ENCODE results near the gene ATP8A1.
A peak's percentile ranks its signal among the peaks of the same experiment; 100 is the strongest.
"Not testable (repeated sequence)": the region's sequence is repeated elsewhere in the genome, so short reads cannot be mapped to it uniquely, and the experiment has no call there.

Gene ATP8A1

DNA sequence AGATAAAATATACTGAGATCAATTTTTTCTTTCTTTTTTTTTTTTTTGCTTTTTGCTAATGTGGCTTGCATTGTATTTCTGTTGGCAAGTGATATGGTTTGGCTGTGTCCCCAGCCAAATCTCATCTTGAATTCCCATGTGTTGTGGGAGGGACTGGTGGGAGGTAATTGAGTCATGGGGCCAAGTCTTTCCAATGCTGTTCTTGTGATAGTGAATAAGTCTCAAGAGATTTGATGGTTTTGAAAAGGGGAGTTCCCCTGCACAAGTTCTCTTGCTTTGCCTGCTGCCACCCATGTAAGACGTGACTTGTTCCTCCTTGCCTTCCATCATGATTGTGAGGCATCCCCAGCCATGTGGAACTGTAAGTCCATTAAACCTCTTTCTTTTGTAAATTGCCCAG is 195.7 kb downstream of the ATP8A1 start:
- DNase-seq: not testable (repeated sequence)

DNA sequence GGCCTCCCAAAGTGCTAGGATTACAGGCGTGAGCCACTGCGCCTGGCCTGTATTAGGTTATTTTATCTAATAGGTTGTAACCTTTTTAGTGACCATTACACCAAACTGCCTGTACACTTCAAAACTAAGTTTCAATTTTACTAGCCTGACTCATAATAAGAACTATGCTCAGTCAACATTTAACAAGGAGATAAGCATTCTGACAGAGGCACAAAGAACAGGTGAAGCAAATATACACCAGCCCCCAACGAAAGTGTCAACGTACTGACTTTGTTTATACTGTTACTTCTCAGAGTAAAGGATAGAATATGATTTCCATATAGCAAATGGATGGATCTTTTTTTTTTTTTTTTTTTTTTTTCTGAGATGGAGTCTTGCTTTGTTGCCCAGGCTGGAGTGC is 196.9 kb downstream of the ATP8A1 start:
- no peak for DNase-seq

DNA sequence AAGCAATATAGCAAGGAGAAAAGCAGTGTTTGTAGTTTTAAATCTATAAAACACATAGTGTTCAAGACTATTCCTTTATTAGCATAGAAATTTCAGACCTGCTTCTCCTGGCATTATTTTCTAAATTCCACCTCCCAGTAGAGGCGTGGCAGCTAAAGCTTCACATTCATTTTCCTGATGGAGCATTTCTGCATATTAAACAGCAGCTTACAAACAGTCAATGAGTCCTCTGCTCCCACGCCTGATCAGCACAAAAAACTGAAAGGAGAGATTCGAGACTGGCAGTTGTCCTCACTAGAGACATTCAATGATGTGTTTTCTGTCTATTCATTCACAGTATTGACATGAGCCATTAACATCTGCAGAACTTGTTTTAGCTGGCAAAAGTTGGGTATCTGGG is 198.2 kb downstream of the ATP8A1 start:
- DNase-seq: no peak

DNA sequence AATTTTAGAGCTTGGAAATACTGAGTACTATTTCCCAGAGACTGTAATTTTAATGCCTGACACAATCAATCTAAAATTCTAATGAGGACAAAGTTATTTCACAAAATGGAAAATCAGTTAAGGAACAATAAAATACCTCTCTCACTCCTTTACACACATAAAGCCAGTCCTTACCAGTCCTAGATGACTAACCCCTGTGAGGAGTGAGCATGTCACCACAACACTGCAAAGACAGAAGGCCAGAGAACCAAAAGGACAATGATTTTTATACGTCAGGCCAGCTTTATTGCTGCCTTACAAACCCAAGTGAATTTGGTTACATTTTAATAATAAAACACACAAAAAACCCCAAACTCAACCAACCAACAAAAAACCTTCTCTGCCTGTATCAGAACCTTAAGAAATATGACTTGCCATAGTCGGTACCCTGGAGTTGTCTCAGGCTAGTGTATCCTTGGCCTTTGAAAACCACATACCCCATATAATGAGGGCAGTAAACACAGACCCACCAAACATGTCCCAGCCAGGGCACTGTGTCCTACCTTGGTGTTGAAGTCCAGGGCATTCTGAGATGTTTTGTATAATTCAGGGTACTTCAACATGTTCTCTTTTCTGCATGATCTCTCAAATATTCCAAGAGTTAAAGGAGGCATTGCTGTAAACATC is 202.0 kb downstream of the ATP8A1 start:
- no peak for DNase-seq

DNA sequence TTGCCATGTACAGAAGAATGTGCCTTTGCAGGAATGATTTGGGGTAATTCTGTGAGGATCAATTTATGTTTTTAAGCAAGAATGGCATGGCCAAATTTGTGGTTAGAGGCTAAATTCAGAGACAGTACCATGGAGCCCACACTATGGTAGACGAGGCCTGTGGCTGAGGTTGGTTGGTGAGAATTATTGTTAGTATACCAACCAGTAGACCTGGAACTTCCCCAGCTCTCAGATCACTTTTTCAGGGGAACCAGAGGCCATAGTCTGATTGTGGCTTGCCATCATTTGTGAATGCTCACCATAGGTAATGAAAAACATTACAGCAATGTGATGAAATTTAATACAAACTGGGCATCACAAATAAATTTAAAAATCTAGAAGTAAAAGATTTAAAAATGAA is 203.3 kb downstream of the ATP8A1 start:
- DNase-seq: no peak

DNA sequence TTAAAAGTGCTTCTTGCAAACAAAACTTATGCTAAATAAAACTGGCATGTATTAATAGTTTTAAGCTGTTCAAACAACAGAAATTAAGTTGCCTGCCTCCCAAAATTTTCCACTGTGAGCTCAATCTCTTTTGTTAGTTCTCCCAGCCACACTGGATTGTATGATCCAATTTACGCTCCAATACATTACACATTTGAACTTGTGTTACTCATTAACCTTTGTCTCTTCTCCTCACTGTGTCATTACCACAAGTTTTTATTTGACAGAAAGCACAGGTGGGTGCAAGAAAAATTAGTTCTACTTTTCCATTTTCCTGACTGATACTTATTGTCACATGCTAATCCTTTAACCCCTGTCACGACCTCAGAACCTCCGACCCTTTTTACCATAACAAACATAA is 204.1 kb downstream of the ATP8A1 start:
- no peak for DNase-seq

DNA sequence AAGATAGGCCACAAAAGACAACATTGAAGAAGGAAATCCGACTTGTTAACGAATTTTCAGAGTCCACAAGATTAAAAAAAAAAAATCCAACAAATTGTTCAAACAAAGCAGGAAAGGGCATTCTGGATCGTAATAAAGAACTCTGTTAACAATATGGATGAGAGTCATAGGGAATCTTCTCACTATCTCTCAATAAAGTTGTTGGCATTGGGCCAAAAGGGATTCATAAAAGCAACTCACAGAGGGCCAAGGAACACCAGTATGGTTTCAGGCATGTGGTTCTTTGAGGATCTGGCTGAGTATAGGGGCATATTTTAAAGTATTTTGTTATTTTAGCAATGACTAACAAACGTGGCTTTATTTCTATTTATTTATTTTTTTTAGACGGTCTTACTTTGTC is 210.1 kb downstream of the ATP8A1 start:
- DNase-seq: no peak

DNA sequence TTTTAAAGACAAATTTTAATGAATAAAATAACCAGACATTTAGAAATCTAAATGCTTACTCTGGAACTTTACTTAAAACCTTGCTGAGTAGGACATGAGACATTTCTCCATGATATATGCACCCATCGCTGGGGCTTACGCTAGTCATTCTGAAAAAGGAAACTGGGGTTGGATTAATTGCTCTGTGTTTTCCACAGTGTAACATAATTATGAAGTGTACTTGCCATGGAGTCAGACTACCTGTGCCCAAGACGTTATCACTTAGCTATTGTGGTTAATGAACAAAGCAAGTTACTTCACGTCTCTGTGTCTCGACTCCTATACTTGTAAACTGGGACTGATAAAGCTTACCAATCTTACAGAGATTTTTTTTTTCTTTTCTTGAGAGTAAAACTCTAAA is 211.9 kb downstream of the ATP8A1 start:
- DNase-seq: no peak

DNA sequence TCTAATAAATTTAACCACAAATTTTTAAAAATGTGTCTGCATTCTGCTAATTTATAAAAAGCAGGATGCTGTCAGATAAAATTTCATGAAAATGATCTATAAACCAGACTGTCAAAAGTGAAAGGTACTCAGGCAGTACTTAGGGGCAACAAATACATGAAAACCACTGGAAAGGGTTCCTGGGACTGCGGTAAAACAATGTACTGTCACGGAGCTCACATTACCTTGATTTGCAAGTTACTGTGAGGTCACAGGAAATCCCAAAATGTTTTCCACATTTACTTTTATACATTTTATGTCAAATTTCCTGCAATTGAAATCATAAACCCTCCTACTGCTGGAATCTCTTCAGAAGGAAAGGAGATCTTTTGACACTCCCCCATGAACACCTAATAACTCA is 214.3 kb downstream of the ATP8A1 start:
- no peak for DNase-seq

DNA sequence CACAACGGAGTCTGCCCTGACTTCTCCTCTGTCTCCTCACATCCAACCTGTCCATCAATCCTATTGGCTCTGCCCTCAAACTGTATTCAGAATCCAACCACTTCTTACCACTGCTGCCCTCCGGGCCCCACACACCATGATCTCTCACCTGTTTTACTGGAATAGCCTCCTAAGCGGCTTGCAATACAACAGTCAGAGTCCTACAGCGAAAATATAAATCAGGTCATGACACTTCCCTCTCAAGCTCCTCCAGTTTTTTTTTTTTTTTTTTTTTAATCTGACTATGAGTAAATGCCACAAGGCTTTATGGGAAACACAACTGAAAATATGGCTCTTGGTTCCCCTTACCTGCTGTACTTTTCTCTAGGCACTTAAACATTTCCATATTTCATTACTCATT is 216.8 kb downstream of the ATP8A1 start:
- no peak for DNase-seq

DNA sequence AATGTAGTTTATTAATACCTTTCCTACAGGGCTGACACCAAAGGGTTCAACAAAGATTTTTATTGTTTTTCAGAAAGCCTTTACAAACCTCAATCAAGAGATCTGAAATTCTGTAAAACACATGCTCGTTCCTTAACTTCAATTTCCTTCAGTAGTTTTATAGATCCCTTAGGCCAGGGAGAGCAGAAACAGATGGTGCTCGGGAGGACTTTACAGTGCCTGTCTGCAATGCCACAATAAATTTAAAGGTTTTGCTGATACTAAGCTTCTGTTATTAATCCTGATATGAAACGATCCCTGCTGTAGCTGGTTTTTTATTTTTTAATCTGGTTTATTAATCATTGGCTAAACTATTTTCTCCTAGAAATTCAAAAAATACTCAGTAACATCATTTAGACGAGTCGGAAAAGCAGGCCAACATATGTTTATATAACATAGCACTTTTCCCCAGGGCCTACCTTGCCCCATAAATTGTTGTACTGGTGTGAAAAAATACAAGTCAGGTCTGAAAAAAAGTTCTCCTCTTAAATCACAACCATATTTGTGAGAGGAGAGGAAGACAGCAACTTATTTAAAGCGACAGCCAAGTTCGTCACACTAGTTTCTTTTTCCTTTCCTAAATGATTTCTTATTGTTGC is 219.9 kb downstream of the ATP8A1 start:
- DNase-seq: no peak

DNA sequence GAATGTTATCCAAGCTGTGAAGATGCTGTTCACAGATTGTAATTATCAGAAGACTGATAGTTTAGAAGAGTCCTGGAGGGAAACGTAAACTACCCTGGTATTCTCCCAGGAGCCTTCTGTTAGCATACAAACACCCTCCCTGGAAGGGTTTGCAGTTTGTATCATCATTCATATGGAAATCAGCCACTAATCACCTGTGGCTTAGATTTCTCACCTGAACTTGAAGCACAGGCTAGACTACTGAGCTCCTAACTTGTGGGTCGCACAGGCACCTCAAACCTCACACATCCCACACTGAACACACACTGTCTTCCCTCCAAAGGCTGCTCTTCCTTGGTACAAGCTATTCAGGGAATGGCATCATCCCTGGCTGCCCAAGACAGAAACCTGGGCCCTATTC is 228.9 kb downstream of the ATP8A1 start:
- no peak for DNase-seq

DNA sequence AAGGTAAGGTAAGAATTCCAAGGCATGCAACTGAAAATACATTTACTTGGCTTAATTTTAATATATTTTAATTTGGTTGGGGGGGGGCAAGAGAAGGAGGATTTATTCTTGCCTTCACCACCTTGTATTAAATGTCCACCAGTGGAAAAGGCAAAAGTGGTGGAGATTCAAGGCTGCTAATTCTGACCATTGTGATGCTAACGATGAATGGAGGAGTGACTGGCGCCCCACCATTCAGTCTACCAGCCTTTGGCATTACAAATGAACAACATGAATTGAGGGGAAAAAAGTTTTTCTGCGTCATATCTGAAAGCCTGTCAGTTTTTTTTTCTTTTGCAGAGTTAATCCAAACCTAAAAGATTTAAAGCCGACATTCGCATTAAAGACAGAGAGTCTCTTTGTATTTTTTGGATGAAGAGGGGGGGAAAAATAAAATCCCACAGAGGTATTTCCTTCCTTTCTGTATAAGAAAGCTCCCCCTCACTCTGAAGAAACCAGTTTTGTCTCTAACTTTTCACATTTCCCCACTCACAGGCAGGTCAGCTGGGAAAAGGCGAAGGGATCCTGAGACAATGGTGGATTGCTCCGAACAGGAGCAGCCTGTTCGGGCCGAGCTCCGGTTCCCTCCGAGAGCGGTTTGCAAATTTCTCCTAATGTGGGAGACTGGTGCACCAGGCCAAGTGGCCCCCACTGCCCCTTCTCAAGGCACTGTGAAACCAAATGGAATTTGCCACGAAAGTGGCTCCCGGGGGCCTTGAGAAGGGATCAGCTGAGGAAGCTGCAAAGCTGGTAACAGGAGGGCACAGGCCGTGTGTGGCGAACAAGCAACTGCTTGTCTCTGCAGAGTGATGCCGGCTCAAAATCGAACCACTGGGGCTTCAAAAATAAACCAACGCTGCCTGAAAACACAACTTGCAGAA is 231.5 kb downstream of the ATP8A1 start:
- DNase-seq: no peak

DNA sequence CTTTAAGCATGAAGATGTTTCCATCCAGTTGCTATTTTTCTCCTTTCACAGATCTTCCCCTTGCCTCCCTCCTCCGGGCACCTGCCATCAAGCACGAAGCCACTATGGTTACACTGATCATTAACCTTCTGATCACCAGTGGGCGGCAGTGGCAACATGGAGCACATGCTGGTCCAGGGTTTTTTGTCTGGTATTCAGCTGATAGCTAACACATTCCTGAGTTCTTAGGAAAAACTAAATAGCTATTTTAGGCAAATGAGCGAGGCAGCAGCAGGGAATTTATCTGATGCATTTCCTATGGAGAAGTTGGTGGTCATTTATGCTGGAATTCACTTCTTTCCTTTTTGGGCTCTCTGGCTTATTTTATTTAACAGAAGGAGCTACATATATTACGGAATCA is 236.8 kb downstream of the ATP8A1 start:
- no peak for DNase-seq

DNA sequence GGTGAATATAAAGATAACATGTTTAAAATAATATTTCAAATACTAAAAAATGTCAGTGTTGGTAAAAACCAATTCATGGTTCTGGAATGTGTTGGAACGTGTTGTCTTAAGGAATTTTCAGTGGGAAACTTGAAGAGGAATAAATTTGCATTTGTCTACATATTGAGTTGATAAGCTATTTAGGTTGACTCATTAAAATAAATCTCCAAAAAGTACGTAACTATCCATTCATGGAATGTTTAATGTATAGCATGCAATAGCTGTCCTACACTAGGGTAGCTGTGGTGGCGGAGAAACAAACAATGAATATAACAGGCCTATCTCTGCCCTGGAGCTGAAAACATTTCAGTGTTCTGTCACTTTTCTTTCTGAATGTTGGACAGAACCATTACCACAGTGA is 239.4 kb downstream of the ATP8A1 start:
- DNase-seq: no peak

DNA sequence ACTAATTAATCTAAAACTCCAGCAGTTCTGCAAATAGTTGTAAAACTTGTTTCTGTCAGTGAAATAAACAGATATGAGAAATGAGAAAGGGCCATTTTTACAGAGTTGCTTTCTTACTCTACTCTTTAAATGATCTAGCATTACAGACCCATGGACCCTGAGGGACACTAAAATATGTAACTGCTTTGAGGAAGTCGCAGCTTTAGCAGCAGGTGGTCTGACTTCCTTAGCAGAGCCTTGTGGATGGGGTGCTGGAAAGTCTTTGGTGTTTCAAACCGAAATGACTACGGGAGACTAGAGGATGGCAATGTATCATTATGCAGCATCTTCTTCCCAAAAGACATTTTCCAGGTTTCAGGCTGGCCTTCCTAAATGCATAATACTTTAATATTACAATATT is 240.9 kb downstream of the ATP8A1 start:
- DNase-seq: no peak

DNA sequence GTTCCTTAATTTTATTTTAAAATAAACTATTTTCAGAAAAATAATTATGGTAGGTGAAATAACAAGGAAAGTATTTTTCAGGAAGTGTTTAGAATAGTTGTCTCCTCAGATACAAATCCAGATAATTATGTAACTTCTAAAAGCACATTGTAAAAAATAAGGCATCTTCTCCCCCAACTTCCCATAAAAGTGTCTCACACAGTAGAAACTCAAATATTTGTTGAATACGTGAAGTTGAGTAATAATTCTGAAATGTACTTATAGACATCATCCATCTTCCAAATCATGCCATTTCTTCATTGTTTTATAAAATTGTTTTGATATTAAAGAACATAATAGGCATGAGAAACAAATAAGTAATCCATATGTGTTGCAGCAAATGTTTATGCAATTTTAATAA is 241.6 kb downstream of the ATP8A1 start:
- DNase-seq: no peak

DNA sequence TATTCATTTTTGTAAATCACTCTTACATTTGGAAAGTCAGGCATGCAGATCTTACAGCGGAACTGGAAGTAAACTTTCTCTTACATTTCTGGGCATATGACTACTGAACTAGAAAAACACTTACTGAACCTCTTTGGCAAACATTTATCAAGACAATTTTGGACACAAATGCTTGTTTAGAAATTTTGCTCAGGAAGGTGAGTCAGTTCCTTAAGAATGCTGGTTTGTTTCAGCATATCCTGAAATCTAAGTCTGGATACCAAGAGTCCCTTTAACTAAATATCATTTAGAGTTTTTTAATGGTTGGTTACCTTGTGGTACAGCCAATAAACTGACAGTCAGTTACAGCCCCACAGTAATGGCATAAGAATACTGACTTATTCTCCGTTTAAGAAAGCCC is 244.7 kb downstream of the ATP8A1 start:
- peak; percentile 21 for DNase-seq

DNA sequence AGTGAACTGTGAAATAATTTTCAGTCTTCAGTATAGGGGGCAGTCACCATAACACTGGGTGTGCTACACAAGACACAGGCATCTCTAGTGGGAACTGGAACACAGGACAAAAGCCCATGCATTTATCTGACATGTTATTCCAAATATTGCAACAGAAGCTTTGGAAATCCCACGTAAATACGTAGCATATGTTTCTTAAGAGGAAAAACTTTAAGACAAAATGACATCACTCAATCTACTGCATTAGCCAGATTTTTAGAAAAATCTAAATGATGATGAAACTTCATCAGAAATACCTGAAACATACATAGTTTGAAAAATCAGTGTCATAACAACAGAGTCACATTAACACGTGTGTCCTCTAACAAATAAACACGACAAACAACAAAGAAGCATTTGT is 245.1 kb downstream of the ATP8A1 start:
- no peak for DNase-seq

DNA sequence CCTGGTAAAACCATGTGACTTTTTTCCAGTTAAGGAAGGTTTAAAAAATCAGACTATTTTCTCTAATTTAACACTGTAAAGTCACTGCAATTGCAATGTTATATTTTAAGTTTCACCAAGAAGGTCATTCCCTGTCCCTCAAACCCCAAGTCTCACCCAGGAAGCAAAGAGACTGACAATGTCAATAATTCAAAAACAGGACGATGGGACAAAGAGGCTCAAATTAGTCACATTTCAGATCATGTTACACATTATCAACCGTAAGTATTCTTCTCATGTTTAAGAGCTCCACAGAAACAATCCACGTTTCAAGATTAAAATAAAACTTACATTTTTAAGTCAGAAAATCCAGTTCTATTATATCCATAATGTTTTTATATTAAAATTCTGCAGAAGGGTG is 246.5 kb downstream of the ATP8A1 start:
- DNase-seq: no peak

DNA sequence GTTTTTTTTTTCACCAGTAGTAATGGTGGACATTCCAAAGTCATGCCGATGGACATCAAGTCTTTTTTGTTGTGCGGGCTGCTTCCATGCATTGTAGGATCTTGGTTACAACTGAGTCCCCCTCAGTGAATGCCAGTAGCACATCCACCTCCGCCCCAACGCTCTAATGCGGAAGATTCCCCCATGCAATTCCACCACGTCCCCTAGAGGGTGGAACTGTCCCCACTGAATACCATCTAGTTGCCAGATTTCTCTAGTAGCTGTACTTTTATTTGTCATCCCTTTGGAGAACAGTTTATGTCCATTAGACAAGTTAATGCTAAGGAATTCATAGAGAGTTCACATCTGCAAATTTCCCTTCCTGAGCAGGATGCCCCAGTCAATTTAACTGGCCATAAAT is 252.9 kb downstream of the ATP8A1 start:
- DNase-seq: no peak

DNA sequence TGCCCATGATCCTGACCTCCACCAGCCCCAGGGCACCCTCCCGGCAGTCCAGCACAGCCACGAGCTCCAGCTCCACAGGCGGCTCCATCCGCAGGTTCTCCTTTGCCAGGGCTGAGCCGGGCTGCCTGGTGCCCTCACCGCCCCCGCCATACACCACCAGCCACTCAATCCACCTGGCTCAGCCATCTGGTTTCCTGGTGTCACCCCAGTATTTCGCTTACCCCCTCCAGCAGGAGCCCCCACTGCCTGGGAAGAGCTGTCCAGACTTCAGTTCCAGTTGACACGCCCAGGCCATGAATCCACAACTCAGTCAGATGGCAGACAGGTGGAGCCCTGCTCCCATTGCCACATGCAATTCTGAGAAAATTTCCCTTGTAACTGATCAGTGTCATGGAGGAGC is 255.7 kb downstream of the ATP8A1 start:
- DNase-seq: no peak

DNA sequence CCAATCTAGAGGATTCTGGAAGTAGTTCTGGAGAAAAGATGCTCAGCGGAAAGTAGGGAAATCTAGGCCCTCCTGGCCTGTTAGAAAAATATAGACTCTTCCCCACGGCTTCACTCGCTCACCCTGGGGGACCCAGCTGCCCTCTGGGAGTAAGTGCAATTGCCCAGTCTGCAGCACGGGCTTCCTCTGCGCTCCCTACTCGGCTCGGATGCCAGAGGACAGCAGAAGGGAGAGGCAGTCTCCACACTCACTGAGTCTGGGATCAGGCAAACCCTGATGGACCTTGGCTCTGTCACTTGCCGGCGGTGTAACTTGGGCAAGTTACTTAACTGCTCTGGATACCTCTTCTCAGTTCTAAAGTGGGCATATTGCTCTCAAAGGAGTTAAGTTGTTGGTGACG is 257.5 kb downstream of the ATP8A1 start:
- DNase-seq: no peak

DNA sequence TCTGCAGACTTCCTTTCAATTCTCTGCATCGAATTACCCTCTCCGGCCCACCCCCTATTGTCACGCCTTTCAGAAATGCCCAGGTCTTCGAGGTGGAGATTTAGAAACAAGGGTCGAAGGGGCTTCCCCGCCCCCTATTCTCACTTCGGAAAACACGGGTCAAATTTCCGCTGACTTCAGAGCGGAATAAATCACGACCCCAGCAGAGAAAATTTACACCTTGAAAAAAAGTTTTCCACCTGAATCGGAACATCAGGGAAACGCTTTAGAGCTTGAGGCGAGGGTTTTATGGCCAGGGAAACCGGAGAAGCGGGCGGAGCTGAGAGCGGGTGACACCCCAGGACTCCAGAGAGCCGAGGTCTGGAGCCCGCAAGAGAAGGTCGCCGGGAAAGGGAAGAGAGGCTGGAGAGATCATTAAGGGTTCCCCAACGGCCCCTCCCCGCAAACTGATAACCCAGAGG is 258.0 kb downstream of the ATP8A1 start:
- DNase-seq: no peak
